ENCODE results near the gene TIE1. TPM values are rescaled to one million over a fixed set of nuclear protein-coding genes. Genes with fewer than 3 reads are reported as not detected.

Gene TIE1
- total and polyA plus RNA-seq, 2 donors (not counting 3 experiments of a cell fraction or from before 2014, with no cell fraction given), result 531 to 620 TPM

- ChIA-PET CTCF (no interaction called here), POLR2A (interaction anchor here (0.7 kb wide), 1 partner anchor 51 kb away, joined by 5 read pairs; no protein-coding TSS in a partner anchor)
- Histone ChIP-seq H3K27ac (ENCODE audit: insufficient read depth, low read depth, low read length) (no peak overlapping the region), H3K4me1 (ENCODE audit: control insufficient read depth, extremely low read depth, insufficient read depth, low read length) (no peaks in the 10 kb centered on the region), H2AFZ (ENCODE audit: low read depth, low read length) (no peak overlapping the region), H3K79me2 (ENCODE audit: control insufficient read depth, insufficient read depth, low read length) (no peaks in the 10 kb centered on the region), H3K4me2 (ENCODE audit: insufficient read depth, low read length) (no peak overlapping the region), H3K4me3 (replicated peaks in 1 of 3; ENCODE audit: insufficient read depth in 1 of 3, low read depth in 1 of 3, low read length in 3 of 3) (no peak overlapping the region), H3K9me1 (replicated peaks; ENCODE audit: control insufficient read depth, extremely low read depth, insufficient read depth, low read length) (no peaks in the 10 kb centered on the region), H3K36me3 (ENCODE audit: control insufficient read depth in 2 of 2, extremely low read depth in 1 of 2, insufficient read depth in 2 of 2, low read length in 2 of 2) (no peaks in the 10 kb centered on the region), H4K20me1 (replicated peaks; ENCODE audit: control insufficient read depth, extremely low read depth, insufficient read depth, low read length) (no peaks in the 10 kb centered on the region), H3K27me3 (ENCODE audit: control insufficient read depth in 2 of 2, insufficient read depth in 2 of 2, low read length in 2 of 2) (peaks cover 2 to 5% of the 10 kb centered on the region in 2 experiments), H3K9ac (replicated peaks; ENCODE audit: extremely low read depth, insufficient read depth, low read length) (no peak overlapping the region), H3K9me3 (replicated peaks; ENCODE audit: control insufficient read depth, insufficient read depth, low read length) (no peaks in the 10 kb centered on the region)
- intact Hi-C loops (cut with micrococcal nuclease) (no loop called here), dilution Hi-C loops (cut with MboI; ENCODE audit: extremely low pct_ligation_motif_present, low sequenced_read_pairs) (no loop called here)
- TF ChIP-seq EZH2 (IDR thresholded peaks at IDR 0.05; ENCODE audit: borderline replicate concordance, low read depth, low read length, severe bottlenecking), result no peak
- TF ChIP-seq FOS (IDR thresholded peaks at IDR 0.05; ENCODE audit: borderline replicate concordance, insufficient read depth, low read length), result no peak
- TF ChIP-seq GATA2 (IDR thresholded peaks at IDR 0.05; ENCODE audit: insufficient read depth, insufficient read length, low read depth, low read length), result no peak
- TF ChIP-seq POLR2A (IDR thresholded peaks at IDR 0.05; ENCODE audit: low read depth, low read length), result no peak
- DNase-seq (ENCODE audit: low read depth, low spot score) (no peak), FAIRE-seq (no peak)
- no TSS peak for BruUV-seq (replicated peaks)
Observed at GRCh38 chr1:43286533-43286932, 14.2 kb upstream of the TIE1 start.

- Histone ChIP-seq H3K36me3 (ENCODE audit: control insufficient read depth in 2 of 2, extremely low read depth in 1 of 2, insufficient read depth in 2 of 2, low read length in 2 of 2) (no peaks in the 10 kb centered on the region), H3K9me1 (replicated peaks; ENCODE audit: control insufficient read depth, extremely low read depth, insufficient read depth, low read length) (no peaks in the 10 kb centered on the region), H3K4me1 (ENCODE audit: control insufficient read depth, extremely low read depth, insufficient read depth, low read length) (no peaks in the 10 kb centered on the region), H2AFZ (ENCODE audit: low read depth, low read length) (no peak overlapping the region), H3K79me2 (ENCODE audit: control insufficient read depth, insufficient read depth, low read length) (no peaks in the 10 kb centered on the region), H3K4me2 (ENCODE audit: insufficient read depth, low read length) (no peak overlapping the region), H3K27me3 (ENCODE audit: control insufficient read depth in 2 of 2, insufficient read depth in 2 of 2, low read length in 2 of 2) (peaks cover 2 to 5% of the 10 kb centered on the region in 2 experiments), H3K9ac (replicated peaks; ENCODE audit: extremely low read depth, insufficient read depth, low read length) (no peak overlapping the region), H4K20me1 (replicated peaks; ENCODE audit: control insufficient read depth, extremely low read depth, insufficient read depth, low read length) (no peaks in the 10 kb centered on the region), H3K9me3 (replicated peaks; ENCODE audit: control insufficient read depth, insufficient read depth, low read length) (no peaks in the 10 kb centered on the region), H3K27ac (ENCODE audit: insufficient read depth, low read depth, low read length) (no peak overlapping the region), H3K4me3 (replicated peaks in 1 of 3; ENCODE audit: insufficient read depth in 1 of 3, low read depth in 1 of 3, low read length in 3 of 3) (no peak overlapping the region)
- DNase-seq (ENCODE audit: low read depth, low spot score) (no peak), FAIRE-seq (no peak)
- BruUV-seq (replicated peaks), result no TSS peak
- dilution Hi-C loops (cut with MboI; ENCODE audit: extremely low pct_ligation_motif_present, low sequenced_read_pairs), result no loop called here
- intact Hi-C loops (cut with micrococcal nuclease), result no loop called here
- ChIA-PET CTCF (interaction anchor here (0.8 to 1.4 kb wide), 4 partner anchors 9 to 126 kb away, joined by 3 to 5 read pairs (median 4); no protein-coding TSS in a partner anchor), POLR2A (no interaction called here)
- no peak for TF ChIP-seq MAX (IDR thresholded peaks at IDR 0.05; ENCODE audit: insufficient read depth, insufficient read length)
- no peak for TF ChIP-seq GATA2 (IDR thresholded peaks at IDR 0.05; ENCODE audit: insufficient read depth, insufficient read length, low read depth, low read length)
- no peak for TF ChIP-seq FOS (IDR thresholded peaks at IDR 0.05; ENCODE audit: borderline replicate concordance, insufficient read depth, low read length)
- TF ChIP-seq EZH2 (IDR thresholded peaks at IDR 0.05; ENCODE audit: borderline replicate concordance, low read depth, low read length, severe bottlenecking), result no peak
- no peak for TF ChIP-seq CTCF (IDR thresholded peaks at IDR 0.05; ENCODE audit: extremely low read depth in 1 of 2, insufficient read depth in 1 of 2, low read depth in 1 of 2, low read length in 2 of 2)
- TF ChIP-seq MYC (IDR thresholded peaks at IDR 0.05; ENCODE audit: low read depth, low read length), result no peak
Observed at GRCh38 chr1:43288058-43288784, 12.6 kb upstream of the TIE1 start.
